K562 (cell line): ENCODE results near the gene ZBTB47. TPM values are rescaled to one million over a fixed set of nuclear protein-coding genes. Genes with fewer than 3 reads are reported as not detected.

Source experiments
- BACH1 ChIP-seq: fragments of 200-800 bp; sonication (Bioruptor generic); IDR thresholded peaks from 2 replicates; pipeline ENCODE4 v1.6.1; 2016; ENCODE audit warnings: missing genetic modification characterization, missing compliant biosample characterization
- CREB1 ChIP-seq, 2 experiments: sonication (generic) in 1 of 2; formaldehyde crosslinking in 1 of 2; IDR thresholded peaks; 2 replicates each; pipeline versions ENCODE4 v1.6.1 to v1.8.0; 2012 to 2022; ENCODE audit warnings: inconsistent platforms in 1 of 2, mild to moderate bottlenecking in 1 of 2, missing genetic modification reagents in 1 of 2, moderate library complexity in 1 of 2
- EGR1 ChIP-seq: fragments of 450-650 bp; conservative IDR thresholded peaks from 2 replicates; pipeline ENCODE4 v1.6.1; 2017; ENCODE audit warnings: mild to moderate bottlenecking
- JUN ChIP-seq, 2 experiments: sonication (generic) in 1 of 2; formaldehyde crosslinking in 1 of 2; IDR thresholded peaks; 2 replicates each; pipeline versions ENCODE4 v1.6.1 to v1.8.0; 2012 to 2022; ENCODE audit warnings: borderline replicate concordance in 2 of 2, mild to moderate bottlenecking in 2 of 2, improper control_type of control experiment in 1 of 2, low read depth in 1 of 2, low read length in 1 of 2, missing genetic modification reagents in 1 of 2
- KLF16 ChIP-seq: IDR thresholded peaks from 2 replicates; pipeline ENCODE4 v1.6.1; 2016; ENCODE audit warnings: antibody characterized with exemption
- MEIS2 ChIP-seq: fragments of 450-650 bp; IDR thresholded peaks from 2 replicates; pipeline ENCODE4 v1.6.1; 2014; ENCODE audit warnings: mild to moderate bottlenecking; ENCODE audit not compliant: partially characterized antibody
- NCOR1 ChIP-seq: fragments of 450-650 bp; IDR thresholded peaks from 2 replicates; pipeline ENCODE4 v1.6.1; 2016; ENCODE audit warnings: mild to moderate bottlenecking, moderate library complexity
- NRF1 ChIP-seq, 2 experiments: fragments of 450-650 bp; IDR thresholded peaks in 1 of 2; conservative IDR thresholded peaks in 1 of 2; 2 replicates each; pipeline ENCODE4 v1.6.1; 2014; ENCODE audit warnings: mild to moderate bottlenecking in 2 of 2
- POLR2AphosphoS5 ChIP-seq: IDR thresholded peaks from 2 replicates; pipeline ENCODE4 v1.6.1; 2011; ENCODE audit warnings: mild to moderate bottlenecking, low read depth, low read length, moderate library complexity; ENCODE audit not compliant: control insufficient read depth, insufficient read depth
- POLR3G ChIP-seq: IDR thresholded peaks from 2 replicates; pipeline ENCODE4 v1.6.1; 2011; ENCODE audit not compliant: insufficient read length, insufficient replicate concordance; ENCODE audit errors: extremely low read depth
- RBFOX2 ChIP-seq: fragments of 200-400 bp; formaldehyde crosslinking; IDR thresholded peaks from 2 replicates; pipeline ENCODE4 v1.6.1; 2017; ENCODE audit warnings: low read depth, mild to moderate bottlenecking, low read length, moderate library complexity
- SP1 ChIP-seq: sonication (generic); formaldehyde crosslinking; IDR thresholded peaks from 2 replicates; pipeline ENCODE4 v1.8.1; 2022; ENCODE audit warnings: mild to moderate bottlenecking, missing genetic modification reagents
- TAL1 ChIP-seq: fragments of 450-650 bp; IDR thresholded peaks from 2 replicates; pipeline ENCODE4 v1.6.1; 2016; ENCODE audit warnings: mild to moderate bottlenecking
- YY1 ChIP-seq, 3 experiments: IDR thresholded peaks; 2 replicates each; pipeline ENCODE4 v1.6.1; 2011; ENCODE audit warnings: low read length in 2 of 3, mild to moderate bottlenecking in 2 of 3, moderate library complexity in 2 of 3, borderline replicate concordance in 1 of 3, control low read depth in 1 of 3, low read depth in 1 of 3; ENCODE audit not compliant: insufficient read depth in 3 of 3, insufficient replicate concordance in 2 of 3, control insufficient read depth in 1 of 3, insufficient read length in 1 of 3; ENCODE audit errors: extremely low read depth in 1 of 3
- ZNF316 ChIP-seq: fragments of 450-650 bp; IDR thresholded peaks from 2 replicates; pipeline ENCODE4 v1.6.1; 2016
- polyA plus RNA-seq, 8 experiments: library from polyadenylated mRNA; depleted of rRNA in 4 of 8; stranded (reverse) in 5 of 8; unstranded in 3 of 8; fragments of >200 nt; fragmentation: Nextera tagmentation in 2 of 8; fragmentation: Illumina TruSeq in 1 of 8; extraction: Ambion mirVana in 2 of 8; extraction: Trizol in 1 of 8; gene quantifications; 2 replicates each; pipeline versions ENCODE4 v1.2.1 to v1.2.3, GENCODE V29; 2011 to 2014; ENCODE audit warnings: inconsistent platforms in 1 of 8, missing spikeins in 1 of 8
- total RNA-seq, 7 experiments: library from RNA; depleted of rRNA in 6 of 7; stranded (reverse); fragments of >200 nt in 6 of 7; fragmentation: Illumina TruSeq in 2 of 7; extraction: Trizol in 2 of 7; gene quantifications; 2 replicates each; pipeline versions ENCODE4 v1.2.1 to v1.2.3, GENCODE V29; 2011 to 2021; ENCODE audit warnings: low replicate concordance in 1 of 7
- TF ChIP-seq, protein P1 (sequence below): fragments of 200-800 bp; sonication (Bioruptor generic); IDR thresholded peaks from 2 replicates; pipeline ENCODE4 v1.6.1; 2017; ENCODE audit warnings: missing genetic modification characterization, missing compliant biosample characterization
- TF ChIP-seq, protein P2 (sequence below): fragments of 450-650 bp; IDR thresholded peaks from 2 replicates; pipeline ENCODE4 v1.6.1; 2016
- TF ChIP-seq, protein P3 (sequence below): fragments of 450-650 bp; formaldehyde crosslinking; IDR thresholded peaks from 2 replicates; pipeline ENCODE4 v1.4.0; 2022; ENCODE audit warnings: missing genetic modification characterization
- TF ChIP-seq, protein P4 (sequence below): fragments of 250-450 bp; sonication (Bioruptor Pico); IDR thresholded peaks from 2 replicates; pipeline ENCODE4 v1.4.0; 2020

Gene ZBTB47
- total and polyA plus RNA-seq, 9 of the 15 experiments (the other 6 are each of a cell fraction or from before 2014, with no cell fraction given): 0.11 to 4.6 (median 1.7) TPM; not detected in 1

DNA sequence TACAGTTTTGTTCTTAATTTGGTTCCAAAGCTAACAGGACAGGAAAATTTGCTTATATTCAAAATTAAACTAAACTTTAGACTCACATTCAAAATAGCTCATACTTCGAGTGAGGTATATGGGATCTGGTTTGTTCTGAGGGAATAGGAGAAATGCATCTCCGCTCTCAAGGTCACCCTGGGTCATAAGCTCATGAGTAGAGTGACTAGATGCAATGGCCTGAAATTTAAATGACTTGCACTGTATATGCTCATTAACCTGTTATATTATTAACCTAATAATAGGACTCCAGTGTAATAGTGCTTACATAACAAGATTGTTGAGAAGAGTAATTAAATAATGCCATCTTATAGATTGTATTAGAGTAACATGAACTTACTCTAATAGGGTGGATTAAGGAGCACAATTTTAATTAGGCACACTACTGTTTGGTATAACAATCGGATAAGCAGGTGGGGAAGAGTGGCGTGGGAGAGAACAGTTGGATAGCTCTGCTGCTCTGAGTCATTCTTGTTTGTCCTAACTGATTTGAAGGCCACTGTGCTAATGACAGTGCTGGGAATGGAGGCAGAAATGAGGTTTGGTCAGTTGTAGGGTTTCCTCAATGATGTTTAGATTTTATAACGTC, 47.8 kb upstream of the ZBTB47 start (continued):
- TF ChIP-seq, protein P1, sequence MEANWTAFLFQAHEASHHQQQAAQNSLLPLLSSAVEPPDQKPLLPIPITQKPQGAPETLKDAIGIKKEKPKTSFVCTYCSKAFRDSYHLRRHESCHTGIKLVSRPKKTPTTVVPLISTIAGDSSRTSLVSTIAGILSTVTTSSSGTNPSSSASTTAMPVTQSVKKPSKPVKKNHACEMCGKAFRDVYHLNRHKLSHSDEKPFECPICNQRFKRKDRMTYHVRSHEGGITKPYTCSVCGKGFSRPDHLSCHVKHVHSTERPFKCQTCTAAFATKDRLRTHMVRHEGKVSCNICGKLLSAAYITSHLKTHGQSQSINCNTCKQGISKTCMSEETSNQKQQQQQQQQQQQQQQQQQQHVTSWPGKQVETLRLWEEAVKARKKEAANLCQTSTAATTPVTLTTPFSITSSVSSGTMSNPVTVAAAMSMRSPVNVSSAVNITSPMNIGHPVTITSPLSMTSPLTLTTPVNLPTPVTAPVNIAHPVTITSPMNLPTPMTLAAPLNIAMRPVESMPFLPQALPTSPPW (CRISPR knock-in tag): no peak
- TF ChIP-seq CREB1 (IDR thresholded peaks at IDR 0.05) (0 out of 2 replicates have a peak, but pooled peaks have one; percentile 18), CREB1 (CRISPR knock-in tag; IDR thresholded peaks at IDR 0.05) (no peak), EGR1 (peak; percentile 71), JUN (IDR thresholded peaks at IDR 0.05; ENCODE audit: borderline replicate concordance, low read depth, low read length) (peak; percentile 78; the same call in 1 of the 2 replicates), JUN (CRISPR knock-in tag; IDR thresholded peaks at IDR 0.05; ENCODE audit: borderline replicate concordance) (no peak), POLR2AphosphoS5 (peak; percentile 72; the same call in 1 of the 2 replicates), NCOR1 (peak; percentile 59), KLF16 (peak; percentile 46; the same call in 1 of the 2 replicates), MEIS2 (peak; percentile 28), YY1 (IDR thresholded peaks at IDR 0.05; ENCODE audit: borderline replicate concordance in 1 of 3, control insufficient read depth in 1 of 3, extremely low read depth in 1 of 3, insufficient read depth in 3 of 3, insufficient read length in 1 of 3, insufficient replicate concordance in 2 of 3, low read depth in 1 of 3, low read length in 2 of 3) (peak in 1 of 3 experiments; percentile 72), RBFOX2 (peak; percentile 14; the same call in 1 of the 2 replicates), BACH1 (no peak), NRF1 (conservative IDR thresholded peaks at IDR 0.05 in 1 of 2, IDR thresholded peaks at IDR 0.05 in 1 of 2) (0 out of 4 replicates have a peak, but pooled peaks of 1 of the 2 experiments have one; percentile 16), POLR3G (no peak), TAL1 (peak; percentile 61; the same call in 1 of the 2 replicates), SP1 (CRISPR knock-in tag) (peak; percentile 41; the same call in 1 of the 2 replicates), ZNF316 (peak; percentile 80)
- TF ChIP-seq, protein P2, sequence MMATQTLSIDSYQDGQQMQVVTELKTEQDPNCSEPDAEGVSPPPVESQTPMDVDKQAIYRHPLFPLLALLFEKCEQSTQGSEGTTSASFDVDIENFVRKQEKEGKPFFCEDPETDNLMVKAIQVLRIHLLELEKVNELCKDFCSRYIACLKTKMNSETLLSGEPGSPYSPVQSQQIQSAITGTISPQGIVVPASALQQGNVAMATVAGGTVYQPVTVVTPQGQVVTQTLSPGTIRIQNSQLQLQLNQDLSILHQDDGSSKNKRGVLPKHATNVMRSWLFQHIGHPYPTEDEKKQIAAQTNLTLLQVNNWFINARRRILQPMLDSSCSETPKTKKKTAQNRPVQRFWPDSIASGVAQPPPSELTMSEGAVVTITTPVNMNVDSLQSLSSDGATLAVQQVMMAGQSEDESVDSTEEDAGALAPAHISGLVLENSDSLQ: peak; percentile 84
- TF ChIP-seq, protein P3, sequence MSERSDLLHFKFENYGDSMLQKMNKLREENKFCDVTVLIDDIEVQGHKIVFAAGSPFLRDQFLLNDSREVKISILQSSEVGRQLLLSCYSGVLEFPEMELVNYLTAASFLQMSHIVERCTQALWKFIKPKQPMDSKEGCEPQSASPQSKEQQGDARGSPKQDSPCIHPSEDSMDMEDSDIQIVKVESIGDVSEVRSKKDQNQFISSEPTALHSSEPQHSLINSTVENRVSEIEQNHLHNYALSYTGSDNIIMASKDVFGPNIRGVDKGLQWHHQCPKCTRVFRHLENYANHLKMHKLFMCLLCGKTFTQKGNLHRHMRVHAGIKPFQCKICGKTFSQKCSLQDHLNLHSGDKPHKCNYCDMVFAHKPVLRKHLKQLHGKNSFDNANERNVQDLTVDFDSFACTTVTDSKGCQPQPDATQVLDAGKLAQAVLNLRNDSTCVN (CRISPR knock-in tag): no peak
- TF ChIP-seq, protein P4, sequence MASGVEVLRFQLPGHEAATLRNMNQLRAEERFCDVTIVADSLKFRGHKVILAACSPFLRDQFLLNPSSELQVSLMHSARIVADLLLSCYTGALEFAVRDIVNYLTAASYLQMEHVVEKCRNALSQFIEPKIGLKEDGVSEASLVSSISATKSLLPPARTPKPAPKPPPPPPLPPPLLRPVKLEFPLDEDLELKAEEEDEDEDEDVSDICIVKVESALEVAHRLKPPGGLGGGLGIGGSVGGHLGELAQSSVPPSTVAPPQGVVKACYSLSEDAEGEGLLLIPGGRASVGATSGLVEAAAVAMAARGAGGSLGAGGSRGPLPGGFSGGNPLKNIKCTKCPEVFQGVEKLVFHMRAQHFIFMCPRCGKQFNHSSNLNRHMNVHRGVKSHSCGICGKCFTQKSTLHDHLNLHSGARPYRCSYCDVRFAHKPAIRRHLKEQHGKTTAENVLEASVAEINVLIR (CRISPR knock-in tag): no peak
